HG03442 (cell line): ENCODE results near the gene MRPS16.

Experiments
- ATAC-seq: cut with Tn5 transposase; IDR thresholded peaks from one replicate; pipeline ENCODE4 v1.9.1; 2021; ENCODE audit warnings: mild to moderate bottlenecking, moderate library complexity; ENCODE audit not compliant: unreplicated experiment

Gene MRPS16

DNA sequence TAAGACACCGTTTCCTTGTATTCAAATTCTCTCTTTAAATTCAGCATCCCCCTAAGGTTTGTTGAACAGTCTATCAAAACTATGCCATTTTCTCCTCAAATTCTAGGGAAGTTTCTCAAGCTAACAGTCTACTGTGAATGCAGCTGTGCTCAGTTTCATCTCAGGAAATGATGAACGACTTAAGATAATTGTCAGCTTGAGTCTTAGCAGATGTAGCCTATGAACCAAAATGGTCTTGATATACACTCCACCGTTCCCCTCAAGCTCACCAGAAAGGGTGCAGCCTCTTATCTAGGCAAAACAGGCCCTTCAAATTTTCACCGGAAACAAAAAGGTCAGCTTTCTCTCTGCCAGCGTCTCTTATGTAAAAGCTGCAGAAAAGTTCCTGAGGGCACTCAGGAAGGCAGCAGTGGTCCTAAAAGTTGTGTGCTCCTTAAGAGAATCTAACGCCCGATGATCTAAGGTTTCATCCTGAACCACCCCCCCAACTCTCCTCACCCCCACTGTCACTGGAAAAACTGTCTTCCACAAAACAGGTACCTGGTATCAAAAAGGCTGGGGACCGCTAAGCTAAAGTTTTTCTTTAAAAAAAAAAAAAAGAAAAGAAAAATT, 7.5 kb downstream of the MRPS16 start:
- no peak for ATAC-seq

DNA sequence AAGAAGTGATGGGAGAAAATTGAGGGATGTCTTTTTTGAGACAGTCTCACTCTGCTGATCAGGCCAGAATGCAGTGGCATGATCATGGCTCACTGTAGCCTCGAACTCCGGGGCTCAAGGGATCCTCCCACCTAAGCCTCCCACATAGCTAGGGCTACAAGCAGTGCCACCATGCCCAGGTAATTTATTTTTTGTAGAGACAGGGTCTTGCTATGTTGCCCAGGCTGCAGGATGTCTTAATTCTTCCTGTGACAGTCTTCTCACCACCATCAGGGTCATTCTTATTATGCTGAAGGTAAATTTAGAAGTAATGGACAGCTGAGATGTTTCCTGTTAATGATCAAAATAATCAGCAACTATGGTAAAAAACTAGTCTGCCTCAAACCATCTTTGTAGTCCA, 12.5 kb downstream of the MRPS16 start:
- ATAC-seq = no peak

DNA sequence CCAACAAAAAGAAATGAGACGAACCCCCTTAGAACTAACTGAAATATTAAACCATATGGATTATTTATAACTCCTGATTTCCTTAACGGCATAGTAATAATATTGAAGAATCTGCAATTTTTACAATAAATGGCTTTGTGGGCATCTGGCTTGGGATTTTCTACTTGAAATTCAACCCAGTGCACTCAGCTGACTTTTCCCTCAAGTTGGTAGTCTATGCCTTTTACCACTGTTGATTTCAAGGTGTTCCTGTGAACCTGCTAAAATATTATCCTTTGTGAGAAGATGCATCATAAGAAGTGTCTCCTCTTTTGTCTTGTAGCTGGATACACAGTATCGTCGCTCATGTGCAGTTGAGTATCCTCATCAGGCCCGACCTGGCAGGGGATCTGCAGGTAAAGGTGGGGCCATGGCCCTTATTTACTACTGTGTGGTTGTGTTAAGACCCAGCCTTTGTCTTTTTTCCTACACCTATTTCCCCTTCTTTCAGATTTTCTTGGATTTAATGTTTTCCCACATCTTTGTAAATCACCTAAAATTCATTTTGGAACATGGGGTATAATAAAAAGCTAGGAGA, 13.4 kb downstream of the MRPS16 start:
- ATAC-seq = no peak

DNA sequence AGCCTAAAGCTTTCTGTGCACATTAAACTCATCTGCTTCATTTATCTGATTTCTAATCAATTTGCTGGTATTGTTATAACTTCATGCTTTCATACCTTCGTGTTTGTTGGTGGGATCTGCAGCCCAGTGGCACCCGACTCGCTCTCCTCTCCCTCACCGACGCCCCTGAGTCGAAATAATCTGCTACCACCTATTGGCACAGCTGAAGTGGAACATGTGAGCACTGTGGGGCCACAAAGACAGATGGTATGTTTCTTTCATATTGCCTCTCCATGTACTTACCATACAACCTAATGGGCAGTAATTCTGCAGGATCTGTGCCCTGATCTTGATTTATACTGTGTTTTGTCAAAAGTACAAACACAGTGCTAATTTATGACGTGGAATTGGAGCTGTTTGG, 17.7 kb downstream of the MRPS16 start:
- ATAC-seq = no peak

DNA sequence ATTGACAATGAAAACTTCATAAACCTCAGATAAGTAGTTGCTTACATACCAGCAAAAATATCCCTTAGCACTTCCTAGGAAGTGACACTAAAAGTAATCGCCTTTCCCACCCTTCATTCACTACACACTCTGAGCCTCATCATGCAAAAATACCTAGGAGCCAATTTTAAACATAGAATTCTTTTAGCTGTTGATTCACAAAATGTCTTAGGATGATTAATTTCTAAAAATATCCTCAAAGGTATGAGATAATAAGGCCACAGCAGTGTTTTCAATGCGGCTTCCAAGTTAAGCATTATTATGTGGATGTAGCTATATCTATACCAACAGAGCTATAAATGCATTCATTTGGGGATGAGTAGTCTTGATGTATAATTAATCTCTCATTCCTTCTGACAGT, 18.6 kb downstream of the MRPS16 start:
- no peak for ATAC-seq

DNA sequence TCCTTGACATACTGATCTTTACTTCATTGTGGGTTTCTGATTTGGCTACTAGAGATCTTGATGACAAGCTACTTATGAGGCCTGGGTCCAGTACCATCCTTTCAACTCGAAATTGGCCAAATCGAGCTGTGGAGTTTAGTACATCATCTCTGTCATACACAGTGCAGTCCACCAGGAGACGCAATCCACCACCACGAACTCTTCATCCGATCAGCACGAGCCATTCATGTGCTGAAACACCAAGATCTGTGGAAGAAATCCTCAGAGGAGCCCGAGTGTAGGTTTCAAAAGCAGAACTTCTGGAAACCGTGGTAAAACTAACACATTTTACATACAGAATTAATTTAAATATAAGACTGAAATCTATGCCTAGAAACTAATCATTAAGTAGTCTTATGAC, 19.6 kb downstream of the MRPS16 start:
- no peak for ATAC-seq

DNA sequence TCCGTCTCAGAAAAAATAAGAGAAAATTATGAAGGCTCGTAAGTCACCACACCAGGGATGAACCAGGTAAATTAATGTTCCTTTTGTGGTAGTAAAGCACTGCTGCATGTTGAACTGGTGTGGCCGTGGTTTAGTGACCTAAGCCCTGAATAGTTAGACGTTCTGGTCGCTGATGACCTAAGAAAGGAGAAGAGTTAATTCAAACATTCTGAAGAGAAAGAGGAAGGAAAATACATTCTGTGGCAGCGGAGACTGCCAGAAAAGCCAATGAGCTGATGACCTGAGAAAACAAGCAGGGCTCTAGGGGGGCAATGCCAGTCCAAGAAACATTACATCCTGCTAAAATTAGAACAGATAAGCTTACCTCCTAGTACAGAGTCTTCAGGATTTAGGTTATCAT, 22.9 kb downstream of the MRPS16 start:
- no peak for ATAC-seq

DNA sequence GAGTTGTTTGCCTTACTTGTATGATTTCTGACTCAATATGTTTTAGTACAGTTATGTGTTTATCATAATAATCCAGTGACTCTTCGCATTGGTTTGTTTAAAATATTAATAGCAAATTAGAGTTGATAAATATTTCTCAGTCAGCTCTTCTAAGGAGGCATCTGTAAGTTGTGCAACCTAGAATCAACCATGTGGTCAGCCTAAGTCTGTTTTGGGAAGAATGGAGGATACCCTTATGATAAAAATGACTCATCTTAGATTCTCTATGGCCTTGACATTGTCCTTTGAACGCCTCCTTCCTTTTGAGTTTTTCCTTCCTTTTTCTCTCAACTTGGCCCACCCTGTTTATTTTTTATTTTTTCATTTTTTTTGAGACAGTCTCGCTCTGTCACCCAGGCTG, 24.2 kb downstream of the MRPS16 start:
- ATAC-seq = no peak

DNA sequence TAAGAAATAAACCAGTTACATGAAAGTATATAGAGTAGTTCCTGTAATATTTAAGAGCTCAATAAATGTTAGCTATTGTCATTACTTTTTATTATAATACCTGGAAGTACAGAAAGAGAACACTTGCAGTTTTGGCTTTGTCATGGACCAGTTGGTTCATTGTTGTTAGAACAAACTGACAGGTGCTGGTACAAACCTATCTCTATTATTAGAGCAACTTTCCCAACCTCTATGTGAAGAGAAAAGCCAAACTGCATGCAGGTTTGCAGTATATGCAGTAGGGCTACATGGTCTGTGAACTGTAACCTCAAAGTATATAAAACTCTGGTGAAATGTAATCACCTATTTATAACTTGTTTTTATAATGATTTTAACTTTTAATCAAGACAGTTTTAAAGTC, 25.8 kb downstream of the MRPS16 start:
- no peak for ATAC-seq

DNA sequence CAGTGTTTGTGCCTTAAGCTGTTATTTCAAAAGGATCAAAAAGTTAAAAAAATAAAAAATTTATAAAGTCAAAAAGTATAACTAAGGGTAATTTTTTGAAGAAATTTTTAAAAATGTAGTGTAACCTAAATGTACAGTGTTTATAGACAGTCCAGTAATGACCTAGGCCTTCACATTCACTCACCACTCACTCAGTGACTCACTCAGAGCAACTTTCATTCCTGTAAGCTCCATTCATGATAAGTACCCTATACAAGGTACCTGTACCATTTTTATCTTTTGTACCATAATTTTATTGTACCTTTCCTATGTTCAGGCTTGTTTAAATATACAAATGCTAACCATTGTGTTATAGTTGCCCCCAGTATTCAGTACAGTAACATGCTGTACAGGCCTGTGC, 26.9 kb downstream of the MRPS16 start:
- no peak for ATAC-seq

DNA sequence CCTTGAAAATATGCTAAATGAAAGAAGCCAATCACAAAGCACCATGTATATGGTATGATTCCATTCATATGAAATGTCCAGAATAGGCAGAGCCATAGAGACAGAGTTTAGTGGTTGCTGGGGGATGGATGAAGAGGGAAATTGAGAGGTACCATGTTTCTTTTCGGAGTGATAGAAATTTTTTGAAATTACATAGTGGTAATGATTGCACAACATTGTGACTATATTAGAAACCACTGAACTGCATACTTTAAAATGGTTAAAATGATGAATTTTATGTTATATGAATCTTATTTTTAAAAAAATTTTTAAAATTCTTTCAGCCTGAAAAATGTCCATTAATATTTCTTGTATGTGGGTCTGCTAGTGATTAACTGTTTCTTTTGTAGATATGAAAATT, 31.5 kb downstream of the MRPS16 start:
- ATAC-seq = no peak

DNA sequence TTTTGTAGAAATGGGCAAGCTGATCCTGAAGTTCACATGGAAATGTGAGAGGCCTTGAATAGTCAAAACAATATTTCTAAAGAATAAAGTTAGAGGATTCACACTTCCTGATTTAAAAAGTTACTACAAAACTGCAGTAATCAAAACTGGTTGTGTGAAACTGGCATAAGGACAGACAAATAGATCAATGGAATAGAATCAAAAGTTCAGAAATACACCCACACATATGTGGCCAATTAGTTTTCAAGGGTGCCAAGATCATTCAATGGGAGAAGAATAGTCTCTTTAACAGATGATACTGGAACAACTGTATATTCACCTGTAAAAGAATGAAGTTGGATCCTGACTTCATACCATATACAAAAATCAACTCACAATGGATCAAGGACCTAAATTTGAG, 33.1 kb downstream of the MRPS16 start:
- ATAC-seq = no peak

DNA sequence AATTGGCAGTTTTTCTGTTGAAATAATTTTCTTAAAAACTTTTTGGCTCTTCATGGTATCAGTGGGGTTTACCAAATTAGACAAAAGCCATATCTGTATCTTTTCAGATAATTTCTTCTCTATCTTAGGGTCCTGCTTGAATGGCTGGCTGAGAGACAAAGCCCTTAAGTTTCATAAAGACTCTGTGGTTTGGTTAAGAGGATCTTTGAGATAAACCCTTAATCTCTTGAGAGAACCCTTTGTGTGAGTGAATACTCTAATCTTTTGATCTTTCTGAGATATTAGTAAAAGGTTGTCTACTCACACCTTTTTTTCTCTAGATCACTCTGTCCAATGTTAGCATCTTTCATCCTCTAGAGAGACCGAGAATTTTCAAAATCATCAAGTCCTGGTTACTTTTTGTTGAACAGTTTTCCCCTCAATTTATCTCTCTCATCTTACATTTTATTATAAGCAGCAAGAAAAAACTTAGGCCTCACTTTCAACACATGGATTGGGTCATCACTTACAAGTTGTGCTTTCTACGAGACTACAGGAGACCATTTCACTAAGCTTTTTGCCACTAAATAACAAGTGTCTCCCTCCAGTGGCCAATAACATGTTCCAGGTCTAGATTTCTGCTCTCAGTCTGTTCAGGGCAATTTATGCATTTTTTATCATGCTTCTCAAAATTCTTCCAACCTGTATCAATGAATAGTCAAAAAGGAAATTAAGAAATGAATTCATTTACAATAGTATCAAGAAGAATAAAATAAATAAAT, 33.8 kb downstream of the MRPS16 start:
- no peak for ATAC-seq

DNA sequence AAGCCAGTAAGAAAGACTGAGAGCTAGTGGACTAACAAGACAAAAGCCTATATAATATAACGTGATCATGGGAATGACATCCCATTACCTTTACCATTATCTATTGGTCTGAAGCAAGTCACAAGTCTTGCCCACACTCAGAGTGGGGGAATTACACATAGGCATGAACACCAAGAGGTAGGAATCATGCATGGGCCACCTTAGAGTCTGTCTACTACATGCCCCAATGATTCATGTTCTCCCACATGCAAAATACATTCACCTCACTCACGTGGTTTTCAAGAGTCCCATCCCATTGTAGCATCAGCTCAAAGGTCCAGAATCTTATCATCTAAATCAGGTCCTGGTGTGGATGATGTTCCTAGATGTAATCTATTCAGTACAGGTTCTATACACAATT, 34.8 kb downstream of the MRPS16 start:
- ATAC-seq = no peak

DNA sequence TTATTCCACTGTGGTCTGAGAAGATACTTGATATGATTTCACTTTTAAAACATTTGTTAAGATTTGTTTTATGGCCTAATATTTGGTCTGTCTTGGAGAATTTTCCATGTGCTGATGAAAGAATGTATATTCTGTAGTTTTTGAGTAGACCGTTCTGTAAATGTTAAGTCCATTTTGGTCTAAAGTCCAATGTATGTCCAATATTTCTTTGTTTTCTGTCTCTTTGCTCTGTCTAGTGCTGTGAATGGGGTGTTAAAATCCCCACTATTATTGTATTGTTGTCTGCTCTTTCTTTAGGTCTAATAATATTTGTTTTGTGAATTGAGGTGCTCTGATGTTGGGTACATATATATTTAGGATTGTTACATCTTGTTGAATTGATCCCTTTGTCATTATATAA, 36.7 kb downstream of the MRPS16 start:
- ATAC-seq = no peak

DNA sequence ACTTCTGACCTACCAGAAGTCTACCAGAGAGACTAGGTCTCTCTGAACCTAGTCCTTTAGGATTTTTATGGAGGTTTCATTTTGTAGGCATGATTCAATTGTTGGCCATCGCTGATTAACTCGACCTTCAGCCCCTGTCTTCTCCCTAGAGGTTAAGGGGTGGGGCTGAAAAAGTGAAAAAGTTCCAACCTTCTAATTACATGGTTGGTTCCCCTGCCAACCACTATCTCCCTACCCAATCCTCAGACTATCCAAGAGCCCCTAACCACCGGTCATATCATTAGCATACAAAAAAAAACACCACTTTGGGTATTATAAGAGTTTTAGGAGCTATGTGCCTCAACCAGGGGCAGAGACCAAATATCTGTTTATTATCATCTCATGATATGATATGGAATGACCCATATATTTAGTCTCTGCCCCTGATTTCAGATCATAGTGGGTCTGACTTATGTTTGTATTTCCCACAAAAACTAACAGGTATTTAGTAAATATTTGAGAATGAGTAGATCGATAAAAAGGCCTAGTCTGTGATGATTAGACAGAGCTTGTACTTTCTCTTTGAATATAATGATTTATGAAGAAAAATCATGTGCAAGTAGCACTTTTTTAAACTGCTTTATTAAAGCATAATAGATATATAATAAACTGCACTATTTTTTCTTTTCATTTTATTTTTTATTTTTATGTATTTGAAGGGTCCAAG, 41.2 kb downstream of the MRPS16 start:
- no peak for ATAC-seq

DNA sequence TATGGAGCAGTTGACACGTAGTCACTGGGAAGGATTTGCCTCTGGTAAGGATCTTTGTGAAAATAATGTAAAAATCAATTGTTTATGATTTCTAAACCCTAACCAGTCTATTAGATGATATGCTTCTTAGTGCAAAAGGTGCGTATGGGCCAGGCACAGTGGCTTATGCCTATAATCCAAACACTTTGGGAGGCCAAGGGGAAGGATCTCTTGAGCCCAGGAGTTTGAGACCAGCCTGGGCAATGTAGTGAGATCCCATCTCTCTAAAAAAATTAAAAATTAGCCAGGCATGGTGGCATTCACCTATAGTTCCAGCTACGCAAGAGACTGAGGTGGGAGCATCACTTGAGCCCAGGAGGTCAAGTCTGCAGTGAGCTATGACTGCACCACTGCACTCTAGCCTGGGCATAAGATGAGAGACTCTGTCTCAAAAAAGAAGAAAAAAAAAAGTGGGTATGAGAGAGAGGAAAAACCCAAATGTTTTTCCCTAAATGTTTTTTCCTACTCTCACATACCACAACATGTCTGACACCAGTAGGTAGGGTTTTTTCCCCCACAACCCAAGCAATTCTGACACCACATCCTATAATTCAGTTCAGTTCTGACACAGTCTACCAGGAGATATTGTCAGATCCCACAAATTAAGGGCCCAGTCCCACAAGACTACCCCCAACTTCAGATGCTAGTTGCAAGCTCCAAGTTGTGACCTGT, 41.9 kb downstream of the MRPS16 start:
- no peak for ATAC-seq

DNA sequence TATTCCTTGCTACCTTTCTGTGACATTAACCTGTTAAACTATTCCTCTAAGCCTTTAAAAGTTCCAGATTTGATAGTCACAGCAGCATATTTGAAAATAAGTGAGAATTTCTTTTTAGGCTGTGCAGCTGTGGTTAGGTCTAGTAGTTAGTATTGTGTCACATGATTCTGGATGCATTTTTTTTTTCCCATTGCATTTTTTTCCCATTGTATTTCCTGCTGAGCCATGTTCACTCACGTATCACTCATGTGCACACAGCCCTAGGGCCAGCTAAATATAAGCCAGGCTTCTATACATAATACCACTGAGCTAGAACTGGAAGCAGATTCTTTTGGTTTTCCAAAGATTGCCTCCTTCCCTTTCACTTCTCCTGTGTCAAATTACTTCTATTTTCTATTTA, 42.7 kb downstream of the MRPS16 start:
- no peak for ATAC-seq

DNA sequence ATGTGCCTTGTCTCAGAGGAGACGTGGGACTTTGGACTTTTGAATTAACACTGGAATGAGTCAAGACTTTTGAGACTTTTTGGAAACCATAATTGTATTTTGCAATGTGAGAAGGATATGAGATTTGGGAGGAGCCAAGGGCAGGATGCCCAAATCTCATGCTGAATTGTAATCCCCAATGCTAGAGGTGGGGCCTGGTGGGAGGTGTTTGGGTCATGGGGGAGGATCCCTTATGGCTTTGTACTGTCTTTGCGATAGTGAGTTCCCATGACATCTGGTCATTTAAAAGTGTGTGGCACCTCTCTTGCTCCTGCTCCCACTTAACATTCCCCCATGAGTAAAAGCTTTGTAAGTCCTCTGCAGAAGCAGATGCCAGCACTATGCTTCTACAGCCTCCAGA, 44.6 kb downstream of the MRPS16 start:
- no peak for ATAC-seq

DNA sequence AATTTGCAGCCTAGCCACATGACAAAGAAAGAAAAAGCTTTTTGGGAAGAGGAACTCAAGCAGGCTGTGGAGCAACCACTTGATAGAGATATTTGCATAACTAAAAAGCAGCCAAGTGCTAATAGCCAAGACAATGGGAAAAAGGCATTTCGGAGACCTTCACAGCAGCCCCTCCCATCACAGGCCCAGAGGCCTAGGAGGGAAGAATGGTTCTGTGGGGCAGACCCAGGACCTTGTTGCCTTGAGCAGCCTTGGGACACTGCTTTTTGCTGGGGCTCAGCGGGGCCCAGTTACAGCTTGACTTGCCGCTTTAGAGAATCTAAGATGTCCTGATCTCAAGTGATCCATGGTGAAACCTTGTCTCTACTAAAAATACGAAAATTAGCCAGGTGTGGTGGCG, 46.1 kb downstream of the MRPS16 start:
- no peak for ATAC-seq

DNA sequence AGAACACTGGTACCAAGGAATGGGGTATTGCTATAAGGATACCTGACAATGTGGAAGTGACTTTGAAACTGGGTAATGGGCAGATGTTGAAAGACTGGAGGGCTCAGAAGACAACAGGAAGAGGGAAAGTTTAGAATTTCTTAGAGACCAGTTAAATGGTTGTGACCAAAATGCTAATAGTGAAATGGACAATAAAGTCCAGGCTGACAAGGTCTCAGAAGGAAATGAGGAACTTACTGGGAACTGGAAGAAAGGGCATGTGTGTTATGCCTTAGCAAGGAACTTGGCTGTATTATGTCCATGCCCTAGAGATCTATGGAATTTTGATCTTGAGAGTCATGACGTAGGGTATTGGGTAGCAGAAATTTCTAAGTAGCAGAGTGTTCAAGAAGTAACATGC, 46.6 kb downstream of the MRPS16 start:
- ATAC-seq = no peak
